Breast epithelium (tissue), 4 donors: ENCODE results near the gene GFPT2. TPM values are rescaled to one million over a fixed set of nuclear protein-coding genes. Genes with fewer than 3 reads are reported as not detected.

Experiments used
- DNase-seq, 2 donors: peaks; one replicate each; pipeline ENCODE4 v3.0.0-alpha.2; 2019; ENCODE audit warnings: low spot score in 2 of 2
- H3K27ac ChIP-seq, 2 donors: fragments of 200-600 bp; sonication (generic) in 1 of 2; one replicate each; pipeline ENCODE4 v1.5.1; 2016 to 2019; ENCODE audit warnings: mild to moderate bottlenecking in 1 of 2
- H3K27me3 ChIP-seq, 2 donors: fragments of 200-600 bp; sonication (generic) in 1 of 2; one replicate each; pipeline versions ENCODE4 v1.5.1 to v1.6.0; 2017 to 2019; ENCODE audit warnings: control low read depth in 1 of 2, mild to moderate bottlenecking in 1 of 2
- H3K36me3 ChIP-seq: fragments of 200-600 bp; one replicate; pipeline ENCODE4 v1.5.1; 2019
- H3K4me1 ChIP-seq, 2 donors: fragments of 200-600 bp; sonication (generic); one replicate each; pipeline ENCODE4 v1.5.1; 2016 to 2019; ENCODE audit warnings: control low read depth in 1 of 2
- H3K4me3 ChIP-seq, 3 donors: fragments of 200-600 bp; sonication (generic); 1 replicate in 2 of 3; 2 replicates in 1 of 3; pipeline ENCODE4 v1.5.1; 2016 to 2019; ENCODE audit warnings: mild to moderate bottlenecking in 3 of 3, moderate library complexity in 2 of 3
- H3K9me3 ChIP-seq, 2 donors: fragments of 200-600 bp; sonication (generic) in 1 of 2; one replicate each; pipeline ENCODE4 v1.5.1; 2016 to 2019; ENCODE audit warnings: control low read depth in 1 of 2
- CTCF ChIP-seq, 3 donors: fragments of 450-650 bp; IDR thresholded peaks; one replicate each; pipeline ENCODE4 v1.5.1; 2016 to 2017; ENCODE audit warnings: antibody characterized with exemption in 3 of 3, mild to moderate bottlenecking in 3 of 3, moderate library complexity in 3 of 3
- POLR2A ChIP-seq: fragments of 450-650 bp; IDR thresholded peaks from one replicate; pipeline ENCODE4 v1.6.1; 2016; ENCODE audit warnings: antibody characterized with exemption, mild to moderate bottlenecking, moderate library complexity
- POLR2AphosphoS5 ChIP-seq, 3 donors: sonication (generic); formaldehyde crosslinking; IDR thresholded peaks; one replicate each; pipeline ENCODE4 v1.6.1; 2017; ENCODE audit warnings: antibody characterized with exemption in 3 of 3
- intact Hi-C: fragments of 100-400 bp; cut with DNase I; formaldehyde crosslinking; loops from one replicate; pipeline ENCODE4 v1.15.1; 2023; ENCODE audit warnings: low total_unique reads
- total RNA-seq, 3 donors: library from RNA; depleted of rRNA; stranded (reverse); fragments of >200 nt; gene quantifications; one replicate each; pipeline ENCODE4 v1.1.0, GENCODE V29; 2016

The GFPT2 gene
- total RNA-seq, 3 donors from 2014 or later, result 27.2 to 60.0 (median 52.5) TPM

- TF ChIP-seq CTCF (IDR thresholded peaks at IDR 0.05), result peak in 1 of 3 donors; percentile 8
- TF ChIP-seq POLR2A, result no peak
- intact Hi-C loops, result no loop called here
Measured at GRCh38 chr5:180332051-180332517, 21.1 kb downstream of the GFPT2 start.

GRCh38 chr5:180331647-180331950 is 21.5 kb downstream of the GFPT2 start:
- DNase-seq, result no peak
- Histone ChIP-seq H3K4me3 (no peak overlapping the region), H3K36me3 (no peaks in the 10 kb centered on the region), H3K27me3 (no peaks in the 10 kb centered on the region), H3K9me3 (no peaks in the 10 kb centered on the region), H3K27ac (peak overlapping the region in 1 of 2 donors; percentile 75), H3K4me1 (no peaks in the 10 kb centered on the region)
- intact Hi-C loops, result no loop called here
- TF ChIP-seq POLR2AphosphoS5 (IDR thresholded peaks at IDR 0.05) (no peak), CTCF (IDR thresholded peaks at IDR 0.05) (no peak), POLR2A (no peak)

More at GRCh38 chr5:180332051-180332517, 21.1 kb downstream of the GFPT2 start:
- Histone ChIP-seq H3K36me3 (no peaks in the 10 kb centered on the region), H3K9me3 (no peaks in the 10 kb centered on the region), H3K27me3 (no peaks in the 10 kb centered on the region), H3K4me3 (no peak overlapping the region), H3K4me1 (no peaks in the 10 kb centered on the region), H3K27ac (peak overlapping the region in 1 of 2 donors; percentile 75)
- DNase-seq, result no peak

GRCh38 chr5:180330810-180331646 is 22.1 kb downstream of the GFPT2 start:
- H3K4me3 ChIP-seq, result no peak overlapping the region
- peak in 1 of 2 donors; percentile 42 for DNase-seq
- peak overlapping the region in 1 of 2 donors; percentile 75 for H3K27ac ChIP-seq
- H3K36me3 ChIP-seq, result no peaks in the 10 kb centered on the region
- no peaks in the 10 kb centered on the region for H3K4me1 ChIP-seq
- no peaks in the 10 kb centered on the region for H3K9me3 ChIP-seq
- intact Hi-C loops, result no loop called here
- H3K27me3 ChIP-seq, result no peaks in the 10 kb centered on the region
- no peak for TF ChIP-seq CTCF (IDR thresholded peaks at IDR 0.05)
- peak in 2 of 3 donors; percentile 87 to 97 for TF ChIP-seq POLR2AphosphoS5 (IDR thresholded peaks at IDR 0.05)

GRCh38 chr5:180330270-180330648 is 22.9 kb downstream of the GFPT2 start:
- H3K27me3 ChIP-seq, result no peaks in the 10 kb centered on the region
- no peaks in the 10 kb centered on the region for H3K36me3 ChIP-seq
- no peak for DNase-seq
- no peaks in the 10 kb centered on the region for H3K4me1 ChIP-seq
- peak overlapping the region in 1 of 2 donors; percentile 71 for H3K27ac ChIP-seq
- no peak overlapping the region for H3K4me3 ChIP-seq
- intact Hi-C loops, result no loop called here
- H3K9me3 ChIP-seq, result no peaks in the 10 kb centered on the region
- TF ChIP-seq CTCF (IDR thresholded peaks at IDR 0.05) (no peak), POLR2A (no peak), POLR2AphosphoS5 (IDR thresholded peaks at IDR 0.05) (no peak)

- intact Hi-C loops, result no loop called here
- no peak for DNase-seq
- H3K27ac ChIP-seq, result peak overlapping the region in 1 of 2 donors; percentile 71
- TF ChIP-seq POLR2A (no peak), POLR2AphosphoS5 (IDR thresholded peaks at IDR 0.05) (no peak), CTCF (IDR thresholded peaks at IDR 0.05) (no peak)
- no peak overlapping the region for H3K4me3 ChIP-seq
- no peaks in the 10 kb centered on the region for H3K9me3 ChIP-seq
- H3K27me3 ChIP-seq, result no peaks in the 10 kb centered on the region
- H3K4me1 ChIP-seq, result no peaks in the 10 kb centered on the region
- H3K36me3 ChIP-seq, result no peaks in the 10 kb centered on the region
Measured at GRCh38 chr5:180329606-180330269, 23.4 kb downstream of the GFPT2 start.
